Measurements from ENCODE around the gene TRA2B.

The TRA2B gene

DNA sequence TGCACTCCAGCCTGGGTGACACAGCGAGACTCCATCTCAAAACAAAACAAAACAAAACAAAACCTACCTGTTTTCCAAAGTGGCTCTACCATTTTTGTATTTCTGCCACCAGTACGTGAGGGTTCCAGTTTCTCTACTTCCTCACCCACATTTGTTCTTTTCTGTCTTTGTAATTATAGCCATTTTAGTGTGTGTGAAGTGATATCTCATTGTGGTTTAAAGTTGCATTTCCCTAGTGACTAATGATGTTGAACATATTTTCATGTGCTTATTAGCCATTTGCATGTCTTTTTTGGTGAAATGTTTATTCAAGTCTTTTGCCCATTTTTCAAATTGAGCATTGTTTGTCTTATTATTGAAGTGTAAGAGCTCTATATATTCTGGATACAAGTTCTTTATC is 50.7 kb downstream of the TRA2B start:
- Histone ChIP-seq H2AFZ (ENCODE audit: low read length) (no peak overlapping the region), H3K4me3 (ENCODE audit: low read length) (no peak overlapping the region), H3F3A (ENCODE audit: insufficient read depth, low read length) (no peaks in the 10 kb centered on the region), H3K4me1 (ENCODE audit: low read length) (no peaks in the 10 kb centered on the region), H3K27me3 (replicated peaks; ENCODE audit: insufficient read depth, low read length) (no peaks in the 10 kb centered on the region), H3K9ac (ENCODE audit: low read length) (no peak overlapping the region), H3K9me2 (replicated peaks; ENCODE audit: insufficient read depth, low read length) (no peaks in the 10 kb centered on the region), H3K9me3 (replicated peaks; ENCODE audit: insufficient read depth, low read length) (no peaks in the 10 kb centered on the region), H3K36me3 (replicated peaks; ENCODE audit: insufficient read depth, low read length) (no peaks in the 10 kb centered on the region), H3K79me2 (ENCODE audit: low read length) (no peaks in the 10 kb centered on the region), H3K4me2 (ENCODE audit: low read depth, low read length) (no peak overlapping the region), H4K20me1 (ENCODE audit: insufficient read depth, low read length) (no peaks in the 10 kb centered on the region), H3K27ac (ENCODE audit: low read length) (no peak overlapping the region)
- TF ChIP-seq EZH2 (optimal IDR thresholded peaks at IDR 0.05; ENCODE audit: low read depth, low read length), result no peak
- TF ChIP-seq EZH2phosphoT487 (IDR thresholded peaks at IDR 0.05; ENCODE audit: low read length), result no peak
- no peak for TF ChIP-seq CTCF (IDR thresholded peaks at IDR 0.05; ENCODE audit: low read length)
- no peak for DNase-seq

DNA sequence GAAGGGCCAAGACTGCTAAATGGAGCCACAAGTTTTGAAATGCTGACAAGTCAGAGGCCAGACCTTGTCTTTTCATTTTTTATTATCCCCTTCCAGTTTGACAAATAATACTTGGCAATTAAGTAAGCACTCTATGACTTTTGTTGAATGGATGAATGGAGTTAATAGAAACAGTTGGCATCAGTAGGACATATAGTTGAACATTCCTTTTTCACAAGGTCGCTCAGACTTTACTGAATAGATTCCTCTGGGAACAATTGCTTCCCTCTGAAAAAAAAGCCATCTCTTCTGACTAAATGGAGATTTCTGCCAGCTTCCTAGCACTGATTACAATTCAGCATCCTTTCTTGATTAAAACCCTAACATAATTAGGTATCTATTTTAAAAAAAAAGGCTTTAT is 53.2 kb downstream of the TRA2B start:
- Histone ChIP-seq H3K9ac (ENCODE audit: low read length) (no peak overlapping the region), H3K4me2 (ENCODE audit: low read depth, low read length) (no peak overlapping the region), H3K27me3 (replicated peaks; ENCODE audit: insufficient read depth, low read length) (no peaks in the 10 kb centered on the region), H4K20me1 (ENCODE audit: insufficient read depth, low read length) (no peaks in the 10 kb centered on the region), H3K4me3 (ENCODE audit: low read length) (no peak overlapping the region), H3F3A (ENCODE audit: insufficient read depth, low read length) (no peaks in the 10 kb centered on the region), H3K36me3 (replicated peaks; ENCODE audit: insufficient read depth, low read length) (no peaks in the 10 kb centered on the region), H2AFZ (ENCODE audit: low read length) (no peak overlapping the region), H3K9me2 (replicated peaks; ENCODE audit: insufficient read depth, low read length) (no peaks in the 10 kb centered on the region), H3K27ac (ENCODE audit: low read length) (no peak overlapping the region), H3K9me3 (replicated peaks; ENCODE audit: insufficient read depth, low read length) (no peaks in the 10 kb centered on the region), H3K4me1 (ENCODE audit: low read length) (no peaks in the 10 kb centered on the region), H3K79me2 (ENCODE audit: low read length) (no peaks in the 10 kb centered on the region)
- no peak for DNase-seq
- TF ChIP-seq EZH2phosphoT487 (IDR thresholded peaks at IDR 0.05; ENCODE audit: low read length) (no peak), EZH2 (optimal IDR thresholded peaks at IDR 0.05; ENCODE audit: low read depth, low read length) (no peak), CTCF (IDR thresholded peaks at IDR 0.05; ENCODE audit: low read length) (no peak)

- DNase-seq, result no peak
- H3K4me3 ChIP-seq (ENCODE audit: low read length), result no peak overlapping the region
- H4K20me1 ChIP-seq (ENCODE audit: insufficient read depth, low read length), result no peaks in the 10 kb centered on the region
- TF ChIP-seq EZH2 (optimal IDR thresholded peaks at IDR 0.05; ENCODE audit: low read depth, low read length), result no peak
- TF ChIP-seq CTCF (IDR thresholded peaks at IDR 0.05; ENCODE audit: low read length), result no peak
- TF ChIP-seq EZH2phosphoT487 (IDR thresholded peaks at IDR 0.05; ENCODE audit: low read length), result no peak
- no peak overlapping the region for H3K9ac ChIP-seq (ENCODE audit: low read length)
- no peaks in the 10 kb centered on the region for H3K27me3 ChIP-seq (replicated peaks; ENCODE audit: insufficient read depth, low read length)
- H3K9me2 ChIP-seq (replicated peaks; ENCODE audit: insufficient read depth, low read length), result no peaks in the 10 kb centered on the region
- no peaks in the 10 kb centered on the region for H3F3A ChIP-seq (ENCODE audit: insufficient read depth, low read length)
- H3K27ac ChIP-seq (ENCODE audit: low read length), result no peak overlapping the region
- H3K79me2 ChIP-seq (ENCODE audit: low read length), result no peaks in the 10 kb centered on the region
- H3K4me2 ChIP-seq (ENCODE audit: low read depth, low read length), result no peak overlapping the region
- no peak overlapping the region for H2AFZ ChIP-seq (ENCODE audit: low read length)
- H3K36me3 ChIP-seq (replicated peaks; ENCODE audit: insufficient read depth, low read length), result no peaks in the 10 kb centered on the region
- no peaks in the 10 kb centered on the region for H3K4me1 ChIP-seq (ENCODE audit: low read length)
- no peaks in the 10 kb centered on the region for H3K9me3 ChIP-seq (replicated peaks; ENCODE audit: insufficient read depth, low read length)
These were observed 55.9 kb downstream of the TRA2B start for GRCh38 chr3:185881926-185882325.

All from MM.1S (cell line).